GM23248 (cell line): Measurements from ENCODE around the gene ETHE1. TPM values are rescaled to one million over a fixed set of nuclear protein-coding genes. Genes with fewer than 3 reads are reported as not detected.

ENCODE experiments used
- DNase-seq: peaks from one replicate; pipeline ENCODE4 v3.0.0-alpha.2; 2015
- H2AFZ ChIP-seq: fragments of 200-600 bp; sonication (generic); 2 replicates; pipeline ENCODE4 v1.6.1; 2016; ENCODE audit warnings: antibody characterized with exemption
- H3F3A ChIP-seq: fragments of 200-600 bp; sonication (generic); 2 replicates; pipeline ENCODE4 v1.6.1; 2016; ENCODE audit warnings: mild to moderate bottlenecking, antibody characterized with exemption, mixed run types; ENCODE audit not compliant: insufficient read depth
- H3K27ac ChIP-seq: fragments of 200-600 bp; sonication (generic); 2 replicates; pipeline ENCODE4 v1.5.1; 2016; ENCODE audit warnings: mild to moderate bottlenecking
- H3K27me3 ChIP-seq: fragments of 200-600 bp; sonication (generic); replicated peaks from 2 replicates; pipeline ENCODE4 v1.6.1; 2016; ENCODE audit warnings: mild to moderate bottlenecking; ENCODE audit not compliant: insufficient read depth
- H3K36me3 ChIP-seq: fragments of 200-600 bp; sonication (generic); 2 replicates; pipeline ENCODE4 v1.6.1; 2016; ENCODE audit warnings: low read depth, mild to moderate bottlenecking
- H3K4me1 ChIP-seq: fragments of 200-600 bp; sonication (generic); 2 replicates; pipeline ENCODE4 v1.6.1; 2016; ENCODE audit warnings: mild to moderate bottlenecking; ENCODE audit not compliant: insufficient read depth
- H3K4me2 ChIP-seq: fragments of 200-600 bp; sonication (generic); one replicate; pipeline ENCODE4 v1.6.1; 2016; ENCODE audit warnings: mild to moderate bottlenecking; ENCODE audit not compliant: unreplicated experiment
- H3K4me3 ChIP-seq: fragments of 200-600 bp; sonication (generic); 2 replicates; pipeline ENCODE4 v1.5.1; 2016; ENCODE audit warnings: mild to moderate bottlenecking
- H3K79me2 ChIP-seq: fragments of 200-600 bp; sonication (generic); 2 replicates; pipeline ENCODE4 v1.6.1; 2016; ENCODE audit warnings: mild to moderate bottlenecking; ENCODE audit not compliant: insufficient read depth
- H3K9ac ChIP-seq: fragments of 200-600 bp; sonication (generic); 2 replicates; pipeline ENCODE4 v1.6.1; 2016; ENCODE audit warnings: mild to moderate bottlenecking
- H3K9me2 ChIP-seq: fragments of 200-600 bp; sonication (generic); 2 replicates; pipeline ENCODE4 v1.6.1; 2016; ENCODE audit warnings: mixed run types, mild to moderate bottlenecking, moderate library complexity; ENCODE audit not compliant: insufficient read depth
- H3K9me3 ChIP-seq: fragments of 200-600 bp; sonication (generic); one replicate; pipeline ENCODE4 v1.6.1; 2017; ENCODE audit warnings: low read depth
- H4K20me1 ChIP-seq: fragments of 200-600 bp; sonication (generic); 2 replicates; pipeline ENCODE4 v1.6.0; 2016; ENCODE audit not compliant: insufficient read depth
- EZH2 ChIP-seq: fragments of 200-600 bp; sonication (generic); IDR thresholded peaks from 2 replicates; pipeline ENCODE4 v1.6.1; 2018; ENCODE audit warnings: antibody characterized with exemption, mild to moderate bottlenecking; ENCODE audit not compliant: insufficient read depth, poor library complexity, severe bottlenecking
- EZH2phosphoT487 ChIP-seq: fragments of 200-600 bp; sonication (generic); IDR thresholded peaks from 2 replicates; pipeline ENCODE4 v1.6.1; 2018; ENCODE audit warnings: antibody characterized with exemption, moderate library complexity, mild to moderate bottlenecking, low read depth; ENCODE audit not compliant: insufficient read depth
- WGBS, 2 experiments: methylation state at CpG; one replicate each; pipeline ENCODE4 v1.1.6; 2015 to 2017; ENCODE audit warnings: low lambda C conversion rate in 2 of 2, low coverage in 1 of 2; ENCODE audit errors: missing lambda C conversion rate in 2 of 2; 5-methylcytosine and 5-hydroxymethylcytosine counted together
- in situ Hi-C: fragments of 300-500 bp; cut with MboI; formaldehyde crosslinking; loops from 2 replicates; pipeline ENCODE4 v1.15.0; 2020
- polyA plus RNA-seq: library from polyadenylated mRNA; unstranded; fragments of >200 nt; fragmentation: Nextera tagmentation; extraction: Ambion mirVana; gene quantifications from 2 replicates; pipeline ENCODE4 v1.2.1, GENCODE V29; 2016
- total RNA-seq: library from RNA; depleted of rRNA; stranded (reverse); fragments of >200 nt; shearing (Covaris generic); gene quantifications from 2 replicates; pipeline ENCODE4 v1.2.3, GENCODE V29; 2014

ETHE1 gene
- total and polyA plus RNA-seq, 2 experiments from 2014 or later, result 70.8 to 100.0 TPM

DNA sequence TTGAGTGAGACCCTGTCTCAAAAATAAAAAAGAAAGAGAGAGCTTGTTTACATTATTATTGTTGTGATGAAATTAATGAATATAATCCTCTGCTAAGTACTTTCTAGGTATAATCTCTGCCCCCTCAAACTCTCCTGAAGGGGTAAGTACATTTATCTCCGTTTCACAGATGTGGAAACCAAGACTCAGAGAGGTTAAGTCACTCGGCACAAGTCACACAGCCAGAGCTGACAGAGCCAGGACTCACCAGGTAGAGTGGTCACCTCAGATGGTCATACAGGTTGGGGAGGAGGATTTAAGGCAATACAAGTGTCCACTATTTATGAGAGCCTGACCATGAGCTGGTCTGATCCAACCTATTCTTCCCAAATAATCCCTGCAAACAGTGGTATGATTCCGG, 46.4 kb downstream of the ETHE1 start:
- WGBS, 2 experiments, result 86 to 91% methylated on average over 3 of the region's 3 CpGs
- DNase-seq, result no peak
- in situ Hi-C loops, result no loop called here
- Histone ChIP-seq H3K27ac (no peak overlapping the region), H3K9ac (no peak overlapping the region), H4K20me1 (no peaks in the 10 kb centered on the region), H3K9me2 (no peaks in the 10 kb centered on the region), H3K4me1 (peaks cover 14% of the 10 kb centered on the region), H3K36me3 (no peaks in the 10 kb centered on the region), H3K27me3 (no peaks in the 10 kb centered on the region), H3K79me2 (no peaks in the 10 kb centered on the region), H2AFZ (no peak overlapping the region), H3K4me3 (no peak overlapping the region), H3F3A (peaks cover 7% of the 10 kb centered on the region), H3K4me2 (no peak overlapping the region), H3K9me3 (no peaks in the 10 kb centered on the region)
- TF ChIP-seq EZH2 (no peak), EZH2phosphoT487 (no peak)

DNA sequence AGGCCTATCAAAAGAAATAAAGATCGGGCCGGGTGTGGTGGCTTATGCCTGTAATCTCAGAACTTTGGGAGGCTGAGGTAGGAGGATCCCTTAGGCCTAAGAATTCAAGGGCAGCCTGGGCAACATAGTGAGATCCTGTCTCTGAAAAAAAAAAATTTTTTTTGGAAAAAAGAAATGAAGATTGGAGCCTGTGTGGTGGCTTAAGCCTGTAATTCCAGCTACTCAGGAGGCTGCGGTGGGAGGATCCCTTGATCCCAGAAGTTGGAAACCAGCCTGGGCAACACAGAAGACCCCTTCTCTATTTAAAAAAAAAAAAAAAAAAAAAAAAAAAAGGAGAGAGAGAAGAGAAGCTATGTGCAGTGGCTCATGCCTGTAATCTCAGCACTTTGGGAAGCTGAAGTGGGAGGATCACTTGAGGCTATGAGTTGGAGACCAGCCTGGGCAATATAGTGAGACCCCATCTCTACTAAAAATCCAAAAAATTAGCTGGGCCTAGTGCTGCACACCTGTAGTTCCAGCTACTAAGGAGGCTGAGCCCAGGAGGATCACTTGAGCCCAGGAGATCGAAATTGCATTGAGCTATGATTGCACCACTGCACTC, 46.9 kb downstream of the ETHE1 start:
- Histone ChIP-seq H3K36me3 (no peaks in the 10 kb centered on the region), H3F3A (peaks cover 7% of the 10 kb centered on the region), H3K9ac (no peak overlapping the region), H3K79me2 (no peaks in the 10 kb centered on the region), H3K4me1 (peaks cover 16% of the 10 kb centered on the region), H3K4me3 (no peak overlapping the region), H3K27ac (no peak overlapping the region), H3K9me2 (no peaks in the 10 kb centered on the region), H3K9me3 (no peaks in the 10 kb centered on the region), H3K4me2 (no peak overlapping the region), H4K20me1 (no peaks in the 10 kb centered on the region), H3K27me3 (no peaks in the 10 kb centered on the region), H2AFZ (no peak overlapping the region)
- no peak for DNase-seq
- in situ Hi-C loops, result no loop called here
- TF ChIP-seq EZH2 (no peak), EZH2phosphoT487 (no peak)
- 86 to 95% methylated on average over 4 of the region's 4 CpGs for WGBS, 2 experiments

DNA sequence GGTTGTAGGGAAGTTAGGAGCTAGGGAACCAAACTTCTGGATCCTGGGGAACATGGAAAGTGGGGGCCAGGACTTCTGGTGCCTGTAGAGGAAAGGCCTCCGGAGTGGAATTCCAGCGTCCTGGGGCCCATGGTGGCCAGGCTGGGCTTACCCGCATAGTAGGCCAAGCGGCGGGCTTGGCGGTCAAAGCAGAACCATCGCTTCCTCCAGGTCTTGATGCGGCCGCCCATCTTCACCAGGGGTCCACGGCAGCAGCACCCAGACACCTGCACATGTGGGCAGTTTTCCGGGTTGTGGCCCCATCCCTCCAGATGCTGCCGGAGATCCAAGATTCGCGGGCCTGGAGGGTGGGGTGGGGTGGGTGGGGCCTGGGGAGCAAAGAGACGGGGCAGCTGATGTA, 47.8 kb downstream of the ETHE1 start:
- in situ Hi-C loops, result no loop called here
- no peak overlapping the region for H3K27ac ChIP-seq
- no peaks in the 10 kb centered on the region for H3K27me3 ChIP-seq
- no peaks in the 10 kb centered on the region for H3K79me2 ChIP-seq
- H3K4me2 ChIP-seq, result no peak overlapping the region
- H3K36me3 ChIP-seq, result no peaks in the 10 kb centered on the region
- no peaks in the 10 kb centered on the region for H3K9me2 ChIP-seq
- no peaks in the 10 kb centered on the region for H3K9me3 ChIP-seq
- WGBS, 2 experiments, result 95 to 99% methylated on average over 12 to 15 of the region's 15 CpGs
- H3F3A ChIP-seq, result peaks cover 7% of the 10 kb centered on the region
- no peak overlapping the region for H3K4me3 ChIP-seq
- peaks cover 16% of the 10 kb centered on the region for H3K4me1 ChIP-seq
- no peak overlapping the region for H3K9ac ChIP-seq
- no peak for DNase-seq
- no peaks in the 10 kb centered on the region for H4K20me1 ChIP-seq
- H2AFZ ChIP-seq, result no peak overlapping the region
- no peak for TF ChIP-seq EZH2
- no peak for TF ChIP-seq EZH2phosphoT487

DNA sequence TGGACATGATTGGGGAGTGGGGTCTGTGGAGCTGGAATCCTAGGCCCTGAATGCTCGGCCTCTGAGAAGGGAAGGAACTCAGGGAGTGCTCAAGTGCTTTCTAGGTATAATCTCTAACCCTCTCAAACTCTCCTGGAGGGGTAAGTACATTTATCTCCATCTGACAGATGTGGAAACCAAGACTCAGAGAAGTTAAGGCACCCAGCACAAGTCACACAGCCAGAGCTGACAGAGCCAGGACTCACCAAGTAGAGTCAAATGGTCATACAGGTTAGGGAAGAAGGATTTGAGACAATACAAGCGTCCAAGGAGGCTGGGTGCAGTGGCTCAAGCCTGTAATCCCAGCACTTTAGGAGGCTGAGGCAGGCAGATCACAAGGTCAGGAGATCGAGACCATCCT, 48.7 kb downstream of the ETHE1 start:
- DNase-seq, result no peak
- Histone ChIP-seq H3K4me2 (no peak overlapping the region), H3K9me2 (no peaks in the 10 kb centered on the region), H4K20me1 (no peaks in the 10 kb centered on the region), H3K9ac (no peak overlapping the region), H3K4me1 (peaks cover 16% of the 10 kb centered on the region), H3K27me3 (no peaks in the 10 kb centered on the region), H3F3A (peaks cover 7% of the 10 kb centered on the region), H2AFZ (no peak overlapping the region), H3K4me3 (no peak overlapping the region), H3K27ac (no peak overlapping the region), H3K9me3 (no peaks in the 10 kb centered on the region), H3K36me3 (no peaks in the 10 kb centered on the region), H3K79me2 (no peaks in the 10 kb centered on the region)
- TF ChIP-seq EZH2phosphoT487, result no peak
- no peak for TF ChIP-seq EZH2
- in situ Hi-C loops, result no loop called here
- WGBS, 2 experiments, result 90 to 95% methylated on average over 3 of the region's 3 CpGs

- Histone ChIP-seq H3K9me2 (no peaks in the 10 kb centered on the region), H3K4me2 (no peak overlapping the region), H3F3A (peaks cover 7% of the 10 kb centered on the region), H3K4me3 (no peak overlapping the region), H3K4me1 (peaks cover 16% of the 10 kb centered on the region), H2AFZ (no peak overlapping the region), H4K20me1 (no peaks in the 10 kb centered on the region), H3K27ac (peak overlapping the region; percentile 47), H3K27me3 (no peaks in the 10 kb centered on the region), H3K9me3 (no peaks in the 10 kb centered on the region), H3K79me2 (no peaks in the 10 kb centered on the region), H3K9ac (no peak overlapping the region), H3K36me3 (no peaks in the 10 kb centered on the region)
- peak; percentile 70 for DNase-seq
- in situ Hi-C loops, result no loop called here
- TF ChIP-seq EZH2 (no peak), EZH2phosphoT487 (no peak)
Measured at GRCh38 chr19:43476606-43477005, 50.4 kb downstream of the ETHE1 start.
